Activated gamma-delta T cell treated with anti-CD3 and anti-CD28 coated beads, Interleukin-2, amount 50 U/mL, for 16 hours (primary cell): ENCODE data around the gene NAA10.
"Not testable (repeated sequence)": the region's sequence is repeated elsewhere in the genome, so short reads cannot be mapped to it uniquely, and the experiment has no call there.

Experiments
- DNase-seq: peaks from one replicate; pipeline ENCODE4 v3.0.0-alpha.2; 2020; ENCODE audit warnings: low read depth

Gene NAA10

DNA sequence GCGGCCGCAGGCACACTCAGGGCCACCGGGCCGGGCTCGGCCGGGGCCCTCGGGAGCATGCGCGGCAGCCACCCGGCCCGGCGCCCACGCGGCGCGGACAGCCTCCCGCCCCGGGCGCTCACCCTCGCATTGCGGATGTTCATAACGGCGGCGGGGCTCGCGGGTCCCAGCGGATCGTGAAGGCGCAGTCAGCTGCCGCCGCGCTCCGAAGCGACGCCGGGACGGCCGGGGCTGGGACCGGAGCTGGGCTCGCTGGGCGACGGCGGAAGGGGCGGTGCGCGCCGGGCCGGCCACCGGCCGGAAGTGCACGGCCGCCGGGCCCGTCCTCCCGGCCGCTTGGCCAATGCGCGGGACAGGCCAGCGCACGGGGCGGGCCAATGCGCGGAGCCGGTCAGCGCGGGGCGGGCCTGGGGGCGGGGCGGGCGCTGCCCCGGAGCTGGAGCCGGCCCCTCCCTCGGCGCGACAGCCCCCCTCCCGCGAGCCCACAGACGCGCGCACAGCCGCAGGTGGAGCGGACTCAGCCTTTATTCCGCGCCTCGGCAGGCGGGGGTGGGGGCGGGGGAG lies at the start of gene NAA10:
Gene NAA10 (minus strand): TSS at position 276 of the 564 bp plus-strand sequence. CDS start 133 bp downstream, at position 143.
- DNase-seq: peak; percentile 28

DNA sequence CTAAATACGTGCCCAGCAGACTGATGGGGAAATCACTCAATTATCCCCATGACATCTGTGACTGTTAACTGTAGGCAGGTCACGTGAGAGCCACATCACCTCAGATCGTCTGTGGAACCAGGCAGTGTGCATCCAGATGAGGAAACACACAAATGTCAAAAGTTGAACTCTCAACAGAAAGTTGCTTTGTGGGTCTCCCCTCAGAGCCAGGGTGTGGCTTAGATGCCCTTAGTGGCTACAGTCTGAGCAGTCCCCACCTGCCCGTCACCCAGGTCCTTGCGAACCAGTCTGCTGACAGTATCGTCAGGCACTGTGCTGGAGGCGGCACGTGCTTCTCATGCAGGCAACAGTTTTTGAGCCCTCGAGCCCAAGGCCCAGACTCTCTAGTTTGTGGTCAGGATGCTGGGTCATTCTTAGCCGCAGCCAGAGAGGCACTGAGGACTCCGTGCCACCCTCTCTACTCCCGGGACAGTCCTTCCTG lies 48.5 kb upstream of the NAA10 start:
- DNase-seq: no peak

DNA sequence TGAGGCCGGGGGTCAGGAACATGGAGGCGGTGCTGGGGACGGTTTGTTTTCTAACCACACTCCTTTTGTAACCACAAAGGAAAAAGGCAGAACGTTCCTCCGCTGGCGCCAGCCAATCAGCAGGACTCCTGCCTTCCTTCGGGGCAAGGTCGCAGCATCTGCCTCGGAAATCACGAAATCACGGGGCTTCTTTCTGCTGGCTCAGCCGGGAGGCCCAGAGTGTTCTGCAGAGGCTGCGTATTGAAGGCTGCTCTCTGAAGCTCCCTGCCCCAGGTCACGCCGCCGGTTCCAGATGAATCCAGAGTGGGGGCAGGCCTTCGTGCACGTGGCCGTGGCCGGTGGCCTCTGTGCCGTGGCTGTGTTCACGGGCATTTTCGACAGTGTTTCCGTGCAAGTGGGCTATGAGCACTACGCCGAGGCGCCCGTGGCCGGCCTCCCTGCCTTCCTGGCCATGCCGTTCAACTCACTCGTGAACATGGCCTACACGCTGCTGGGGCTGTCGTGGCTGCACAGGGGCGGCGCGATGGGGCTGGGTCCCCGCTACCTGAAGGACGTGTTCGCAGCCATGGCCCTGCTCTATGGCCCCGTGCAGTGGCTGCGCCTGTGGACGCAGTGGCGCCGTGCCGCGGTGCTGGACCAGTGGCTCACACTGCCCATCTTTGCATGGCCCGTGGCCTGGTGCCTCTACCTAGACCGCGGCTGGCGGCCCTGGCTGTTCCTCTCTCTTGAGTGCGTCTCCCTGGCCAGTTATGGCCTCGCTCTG lies 47.1 kb upstream of the NAA10 start:
- peak; percentile 29 for DNase-seq

DNA sequence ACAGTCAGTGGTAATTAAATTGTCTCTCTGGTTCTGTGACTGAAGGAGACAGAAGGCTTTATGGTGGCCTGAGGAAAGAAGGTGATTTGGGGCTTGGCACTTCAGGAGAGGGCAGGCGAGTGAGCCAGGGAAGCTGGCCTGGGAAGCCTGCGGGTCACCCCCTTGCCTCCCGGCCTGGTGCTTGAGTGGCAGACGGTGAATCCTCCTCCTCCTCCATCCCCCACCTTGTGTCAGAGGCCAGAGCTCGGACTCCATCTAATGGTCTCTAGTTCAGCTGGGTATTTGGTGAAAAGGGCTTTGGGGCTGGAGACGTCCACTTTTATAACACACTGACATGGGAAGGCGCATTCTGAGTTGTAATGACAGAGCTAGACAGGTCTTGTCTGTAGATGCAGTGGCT lies 46.4 kb upstream of the NAA10 start:
- no peak for DNase-seq

DNA sequence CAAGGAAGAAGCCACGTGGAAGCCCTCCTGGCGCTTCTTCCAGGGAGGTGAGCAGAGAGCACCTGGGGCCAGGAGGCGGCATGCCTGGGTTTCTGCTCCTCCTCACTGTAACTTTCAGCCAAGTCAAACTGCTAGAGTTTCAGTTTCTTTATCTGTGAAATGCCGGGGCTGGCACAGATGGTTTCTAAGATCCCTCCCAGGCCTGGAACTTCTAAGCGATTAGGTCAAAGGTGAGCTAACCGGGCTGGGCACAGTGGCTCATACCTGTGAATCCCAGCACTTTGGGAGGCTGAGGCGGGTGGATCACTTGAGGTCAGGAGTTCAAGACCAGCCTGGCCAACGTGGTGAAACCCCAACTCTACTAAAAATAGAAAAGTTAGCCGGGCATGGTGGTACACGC lies 45.6 kb upstream of the NAA10 start:
- not testable (repeated sequence) for DNase-seq

DNA sequence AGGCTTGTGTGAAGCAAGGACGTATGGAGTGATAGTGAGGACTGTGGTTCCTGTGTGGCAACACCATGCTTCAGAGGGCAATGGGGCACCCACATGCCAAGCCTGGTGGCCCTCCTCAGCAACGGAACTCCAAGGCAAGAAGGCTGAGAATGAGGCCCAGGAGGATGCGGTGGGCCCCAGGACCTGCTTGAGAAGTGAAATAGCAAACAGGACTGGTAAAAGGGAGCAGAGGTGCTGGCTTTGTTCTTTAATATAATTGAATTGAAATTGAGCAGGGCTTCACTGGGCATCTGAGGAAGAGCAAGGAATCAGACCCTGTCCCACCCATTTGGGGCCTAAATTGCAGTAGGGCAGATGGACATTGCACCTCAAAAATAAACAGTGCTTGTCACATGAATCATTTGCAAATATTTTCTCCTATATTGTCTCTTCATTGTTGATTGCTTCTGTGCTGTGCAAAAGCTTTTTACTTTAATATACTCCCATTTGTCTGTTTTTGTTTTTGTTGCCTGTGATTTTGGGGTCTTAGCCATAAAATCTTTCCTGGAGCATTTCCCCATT lies 40.0 kb upstream of the NAA10 start:
- DNase-seq: no peak

DNA sequence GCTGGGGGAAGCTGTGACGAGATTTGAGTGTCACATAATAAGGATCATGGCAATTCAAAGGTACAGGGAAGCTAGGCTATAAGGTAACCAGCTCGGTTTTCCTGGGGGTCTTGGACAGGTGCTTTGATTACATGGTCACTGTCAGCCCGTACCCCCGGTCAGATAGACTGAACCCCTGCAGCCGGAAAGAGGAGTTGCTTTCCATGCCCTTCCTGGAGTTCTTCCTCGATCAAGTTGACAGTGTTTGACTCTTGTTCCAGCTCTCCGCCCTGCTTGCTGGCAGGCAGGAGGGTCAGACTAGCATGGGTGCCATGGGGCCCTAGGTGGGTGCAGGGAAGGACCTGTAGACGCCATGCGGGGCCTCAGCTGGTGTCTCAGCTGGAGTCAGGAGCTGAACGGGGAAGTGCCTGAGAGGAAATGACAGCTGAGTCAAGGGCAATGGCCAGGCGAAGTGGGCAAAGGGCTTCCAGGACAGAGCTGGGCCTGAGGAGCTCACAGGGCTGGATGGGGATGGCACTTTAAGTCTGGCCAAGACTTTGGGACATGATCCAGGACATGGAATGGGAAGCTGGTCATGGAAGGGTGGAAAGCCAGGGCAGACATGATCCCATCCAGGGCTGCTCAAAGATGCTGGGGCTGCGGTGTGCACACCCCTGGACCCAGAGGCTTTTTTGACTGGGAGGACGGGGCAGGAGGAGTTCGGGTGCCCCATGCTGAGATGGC lies 39.3 kb upstream of the NAA10 start:
- no peak for DNase-seq

DNA sequence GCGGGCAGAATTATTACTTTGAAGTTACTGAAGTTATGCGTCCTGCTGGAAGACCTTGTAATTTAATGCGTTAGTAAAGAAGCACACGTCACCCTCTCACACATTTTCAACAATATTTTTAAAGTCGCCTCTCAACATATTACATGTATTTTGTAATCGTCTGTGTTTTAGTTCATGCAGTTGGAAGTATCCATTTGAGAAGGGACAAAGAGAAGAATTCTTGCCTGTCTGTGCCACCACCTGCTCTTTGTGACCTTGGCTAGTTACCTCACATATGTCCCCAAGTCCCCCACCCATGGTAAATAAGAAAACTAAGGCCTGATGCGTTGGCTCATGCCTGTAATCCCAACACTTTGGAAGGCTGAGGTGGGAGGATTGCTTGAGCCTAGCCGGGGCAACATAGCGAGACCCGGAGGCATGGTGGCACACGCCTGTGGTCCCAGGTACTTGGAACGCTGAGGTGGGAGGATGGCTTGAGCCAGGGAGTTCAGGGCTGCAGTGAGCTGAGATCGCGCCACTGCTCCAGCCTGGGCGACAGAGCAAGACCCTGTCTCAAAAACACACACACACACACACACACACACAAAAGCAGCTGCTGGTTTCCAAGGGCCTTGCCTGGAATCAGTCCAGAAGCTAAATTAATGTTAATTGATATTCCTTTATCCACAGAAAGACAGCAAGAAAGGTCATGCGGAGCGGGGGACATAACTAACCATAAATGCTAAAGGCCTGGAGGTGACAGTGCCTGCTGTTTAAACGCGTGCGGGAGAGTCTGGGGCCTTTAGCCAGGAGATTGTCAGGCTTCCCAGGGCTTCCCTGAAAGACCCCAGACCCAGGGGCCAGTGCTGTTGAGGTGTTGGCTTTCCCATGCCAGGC lies 38.5 kb upstream of the NAA10 start:
- DNase-seq: no peak

DNA sequence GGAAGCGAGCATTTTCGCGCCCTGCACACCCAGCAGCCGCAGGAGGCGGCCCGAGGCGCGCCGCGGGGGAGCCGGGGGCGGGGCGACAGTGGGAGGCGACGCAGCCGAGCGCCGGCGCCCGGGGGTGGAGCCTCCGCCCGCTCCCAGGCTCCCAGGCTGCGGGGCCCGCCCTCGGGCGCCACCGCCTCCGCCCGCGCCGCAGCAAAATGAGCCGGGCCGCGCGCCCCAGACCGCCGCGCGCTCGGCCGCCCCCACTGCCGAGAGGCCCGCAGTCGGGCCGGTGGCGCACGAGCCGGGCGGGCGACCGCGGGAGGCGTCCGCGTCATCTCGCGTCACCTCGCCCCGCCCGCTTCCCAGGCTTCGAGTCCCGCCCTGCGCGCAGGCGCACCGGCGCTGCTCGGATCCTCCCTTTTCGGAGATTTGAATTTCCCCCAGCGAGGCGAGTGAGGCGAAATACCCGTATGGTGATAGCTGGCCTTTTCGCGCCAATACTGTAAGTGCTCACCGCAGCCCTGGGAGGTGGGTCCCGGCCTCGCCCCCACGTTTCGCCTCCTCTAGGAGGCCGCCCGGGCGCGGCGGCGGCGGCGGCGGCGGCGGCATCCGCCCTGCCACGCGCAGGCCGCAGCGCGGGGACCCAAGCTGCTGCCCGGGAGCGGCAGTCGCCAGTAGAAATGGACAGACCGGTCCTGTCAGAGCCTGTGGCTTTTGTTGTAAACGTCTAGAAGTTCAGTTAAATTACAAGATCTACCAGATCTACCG lies 37.7 kb upstream of the NAA10 start, which contains the start of gene TMEM187:
Gene TMEM187 (plus strand): TSS at position 387 of the 759 bp plus-strand sequence. CDS start 9,309 bp downstream, outside the sequence.
- DNase-seq: peak; percentile 85

DNA sequence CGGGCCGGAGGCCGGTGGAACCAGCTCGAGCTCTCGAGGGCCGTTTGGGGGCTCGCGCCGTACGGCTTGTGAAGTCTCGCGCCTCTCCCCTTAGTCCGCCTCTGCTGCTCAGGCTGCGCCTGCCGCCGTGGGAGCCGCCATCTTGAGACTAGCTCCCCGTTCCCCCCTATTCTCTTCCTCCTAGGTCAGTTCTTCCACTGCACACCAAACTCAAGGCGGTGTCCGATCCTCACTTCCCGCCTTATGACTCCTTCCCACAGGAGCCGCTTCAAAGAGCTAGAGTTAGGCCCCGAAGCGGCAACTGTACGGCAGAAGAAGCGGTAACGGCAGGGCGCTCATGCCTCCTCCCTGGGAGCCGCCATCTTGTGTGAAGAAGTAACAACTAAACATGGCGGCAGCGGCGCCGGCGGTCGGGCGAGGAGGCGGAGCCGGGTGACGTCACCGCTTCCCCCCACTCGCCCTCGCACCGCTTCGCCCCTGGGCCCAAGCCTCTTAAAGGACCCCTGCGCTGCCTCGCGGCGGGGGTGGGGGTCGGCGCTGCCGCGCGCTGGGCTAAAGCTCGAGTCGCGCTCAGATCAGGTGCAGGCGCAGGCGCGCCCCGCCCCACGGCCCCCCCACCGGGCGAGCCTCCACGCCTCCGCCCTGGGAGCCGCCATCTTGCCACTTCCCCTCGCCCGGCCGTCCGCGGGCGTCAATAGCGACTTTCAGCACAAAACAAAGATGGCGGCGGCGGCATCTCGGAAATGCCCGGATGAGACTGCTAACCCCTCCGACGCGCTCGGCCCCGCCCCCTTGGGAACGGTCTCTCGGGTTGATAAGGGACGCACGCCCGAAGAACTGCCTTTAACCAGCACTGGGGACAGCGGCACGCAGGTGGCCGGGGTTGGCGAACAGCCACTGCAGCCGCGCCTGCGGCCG lies 36.9 kb upstream of the NAA10 start, which contains the start of gene HCFC1:
Gene HCFC1 (minus strand): TSS at position 369 of the 918 bp plus-strand sequence. CDS start 978 bp downstream, outside the sequence.
- peak; percentile 90 for DNase-seq

DNA sequence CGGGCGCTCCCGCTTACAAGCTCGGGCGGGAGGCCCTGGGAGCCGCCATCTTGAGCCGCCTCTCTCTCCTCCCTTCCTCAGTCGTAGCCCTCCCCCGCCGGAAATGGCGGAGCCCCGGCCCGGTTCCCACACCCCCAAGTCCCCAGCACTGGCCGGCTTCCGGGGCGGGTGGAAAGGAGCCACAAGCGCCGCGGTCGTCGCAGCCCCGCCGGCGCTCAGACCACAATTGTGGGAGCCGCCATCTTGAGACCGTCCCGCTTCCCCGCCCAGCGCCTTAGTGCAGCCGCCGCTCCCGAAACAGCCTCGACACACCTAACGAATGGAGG lies 36.2 kb upstream of the NAA10 start:
- peak; percentile 88 for DNase-seq

DNA sequence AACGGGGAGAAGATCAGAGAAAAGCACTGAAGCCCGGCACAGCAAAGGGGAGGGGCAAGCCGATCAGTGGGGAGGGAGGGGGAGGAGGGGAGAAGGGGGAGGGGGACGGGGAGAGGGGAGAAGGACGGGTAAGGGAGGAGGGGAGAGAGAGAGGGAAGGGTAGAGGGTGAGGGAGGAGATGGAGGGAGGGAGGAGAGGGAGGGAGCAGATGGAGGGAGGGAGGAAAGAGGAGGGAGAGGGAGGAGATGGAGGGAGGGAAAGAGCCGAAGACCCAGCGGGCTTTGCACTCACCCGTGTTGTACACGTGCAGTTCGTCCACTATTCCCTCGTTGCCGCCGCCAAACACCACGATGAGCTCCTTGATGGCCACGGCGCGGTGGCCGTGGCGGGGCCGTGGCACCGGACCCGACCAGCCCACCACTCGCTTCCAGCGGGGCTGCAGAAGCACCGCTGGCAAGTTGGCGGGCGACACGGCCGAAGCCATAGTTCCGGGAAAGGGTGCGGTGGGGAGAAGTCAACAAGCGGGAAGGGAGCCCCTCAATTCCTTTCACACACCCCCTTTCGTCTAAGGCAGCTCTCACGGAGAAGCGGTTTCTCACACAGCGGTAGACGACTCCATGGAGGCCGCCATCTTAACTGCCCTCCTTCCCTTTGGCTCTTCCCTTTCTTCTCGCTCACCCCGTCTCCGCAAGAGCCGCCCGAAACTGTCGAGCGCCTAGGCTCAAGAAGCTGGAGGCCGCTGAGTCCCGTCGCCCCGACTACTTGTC lies 35.7 kb upstream of the NAA10 start:
- DNase-seq: no peak

DNA sequence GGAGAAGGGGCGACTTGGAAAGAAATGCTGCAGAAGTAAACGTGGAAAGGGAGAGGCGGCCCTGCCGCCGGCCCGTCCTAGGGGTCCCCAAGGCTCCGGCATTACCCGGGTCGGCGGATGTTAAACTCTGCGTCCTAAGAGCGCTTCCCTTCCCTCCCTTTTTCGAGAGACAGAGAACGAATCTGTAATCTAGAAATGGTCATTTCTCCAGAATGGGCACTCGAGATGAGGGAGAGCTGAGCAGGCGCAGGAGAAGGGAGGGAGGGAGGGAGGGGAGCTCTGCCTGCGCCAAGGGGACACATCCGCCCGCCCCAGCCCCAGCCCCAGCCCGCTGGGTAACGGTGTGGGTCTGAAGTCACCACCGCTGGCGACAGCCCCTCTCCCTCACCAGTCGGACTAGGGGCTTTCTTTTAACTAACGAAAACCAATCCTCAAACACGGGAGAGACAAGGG lies 35.1 kb upstream of the NAA10 start:
- DNase-seq: no peak

DNA sequence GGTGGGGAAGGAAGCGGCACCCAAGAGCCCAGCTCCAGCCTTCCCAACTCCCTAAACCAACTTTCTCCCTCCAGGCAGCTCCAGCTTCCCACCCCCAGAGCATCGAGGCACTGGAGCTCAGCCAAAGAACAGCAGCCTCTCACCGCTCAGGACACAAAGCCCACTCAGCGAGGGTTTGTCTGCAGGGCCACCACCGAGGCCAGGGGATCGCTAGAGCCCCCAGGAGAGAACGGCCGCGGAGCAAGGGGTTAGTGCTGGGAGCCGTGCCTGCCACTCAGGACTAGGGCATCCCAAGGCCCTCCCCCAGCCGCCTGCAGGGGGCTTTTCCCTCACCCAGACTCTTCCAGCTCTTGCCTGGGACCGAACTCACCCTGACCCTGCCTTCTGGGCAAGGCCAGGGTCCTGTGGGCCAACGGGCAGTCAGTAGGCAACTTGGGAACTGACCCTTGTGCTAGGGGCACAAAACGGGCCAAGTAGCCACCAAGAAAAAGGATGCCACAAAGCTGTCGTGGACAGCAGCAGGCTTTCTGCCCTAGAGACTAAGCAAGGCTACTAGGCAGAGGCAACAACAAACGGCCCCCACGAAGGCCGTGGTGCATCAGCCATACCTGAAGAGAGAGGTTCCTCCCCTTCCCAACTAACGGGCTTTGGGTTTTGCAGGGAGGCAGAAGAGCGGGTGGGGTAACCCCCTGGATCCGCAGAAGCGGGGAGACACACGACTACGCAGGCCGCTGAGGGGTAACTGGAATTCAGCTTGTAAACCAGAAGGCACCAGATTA lies 34.5 kb upstream of the NAA10 start:
- DNase-seq: no peak

DNA sequence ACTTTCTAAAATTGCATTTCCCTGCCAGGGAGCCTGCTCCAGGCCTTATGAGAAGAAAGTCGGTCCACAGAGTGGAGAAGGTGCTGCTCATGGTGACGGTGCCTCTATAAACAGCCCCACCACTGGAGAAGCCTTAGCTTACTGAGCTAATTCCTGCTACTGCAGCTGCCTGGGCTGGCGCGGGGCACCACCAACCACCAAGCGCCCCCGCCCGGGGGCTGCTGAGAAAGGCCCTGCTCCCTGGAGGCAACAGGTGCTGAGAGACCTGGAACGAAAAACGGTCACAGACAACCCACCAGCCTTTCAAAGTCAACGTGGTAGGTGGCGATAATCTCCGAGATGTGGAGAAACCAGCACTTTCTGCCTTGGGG lies 33.9 kb upstream of the NAA10 start:
- no peak for DNase-seq

DNA sequence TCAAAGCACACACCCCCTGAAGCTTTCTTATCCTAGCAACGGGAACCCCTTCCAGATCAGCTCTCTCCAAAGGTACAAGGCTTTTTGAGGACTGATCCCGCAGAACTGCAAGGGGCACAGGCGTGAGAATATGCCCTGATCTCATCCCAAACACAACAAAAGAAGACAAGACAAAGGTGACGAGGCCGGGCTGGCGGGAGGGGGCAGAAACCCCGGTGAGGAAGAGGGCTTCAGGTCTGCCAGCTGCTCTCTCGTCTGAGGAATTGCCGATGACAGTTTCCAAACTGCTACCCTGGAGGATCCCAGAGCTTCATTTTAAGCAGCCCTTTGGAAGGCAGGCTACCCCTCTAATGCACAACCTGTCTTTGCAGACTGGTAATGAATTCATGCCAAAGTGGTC lies 33.4 kb upstream of the NAA10 start:
- DNase-seq: no peak

DNA sequence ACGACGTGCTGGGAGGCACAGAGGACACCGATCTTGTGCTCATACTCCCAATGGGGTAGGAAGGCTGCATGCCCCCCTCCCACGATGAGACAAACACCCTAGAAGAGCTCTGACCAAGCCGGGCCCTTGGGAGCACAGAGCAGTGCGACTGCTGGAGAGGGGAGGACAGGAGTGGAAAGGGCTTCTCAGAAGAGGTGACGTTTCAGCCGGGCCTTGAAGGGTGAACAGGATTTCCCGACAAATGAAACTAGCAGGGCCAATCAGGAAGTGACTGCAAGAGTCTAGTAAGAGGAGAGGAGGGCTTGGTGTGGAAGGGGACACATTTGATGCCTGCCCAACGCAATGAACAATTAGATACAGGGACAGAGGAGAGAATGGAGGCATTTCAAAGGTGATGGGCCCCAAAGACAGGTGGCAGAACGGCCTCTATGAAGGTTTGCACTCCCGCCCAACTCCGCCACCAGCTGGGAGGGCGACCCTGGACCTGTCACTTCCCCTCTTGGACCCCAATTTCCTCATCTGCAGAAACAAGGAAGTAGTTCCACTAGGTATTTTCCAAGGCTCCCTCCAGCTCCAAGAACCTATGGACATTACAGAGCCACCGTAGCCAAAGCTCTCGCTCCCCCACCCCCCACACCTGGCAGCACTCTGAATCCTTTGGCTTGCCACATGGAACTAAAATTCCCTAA lies 32.8 kb upstream of the NAA10 start:
- DNase-seq: no peak
